CD4-positive, alpha-beta T cell treated with Interferon alpha-2 for 1 hour (primary cell): Measurements from ENCODE around the gene CAPN5.

ENCODE experiments used
- DNase-seq, 2 donors: peaks; one replicate each; pipeline ENCODE4 v3.0.0-alpha.2; 2020 to 2022

Gene CAPN5

DNA sequence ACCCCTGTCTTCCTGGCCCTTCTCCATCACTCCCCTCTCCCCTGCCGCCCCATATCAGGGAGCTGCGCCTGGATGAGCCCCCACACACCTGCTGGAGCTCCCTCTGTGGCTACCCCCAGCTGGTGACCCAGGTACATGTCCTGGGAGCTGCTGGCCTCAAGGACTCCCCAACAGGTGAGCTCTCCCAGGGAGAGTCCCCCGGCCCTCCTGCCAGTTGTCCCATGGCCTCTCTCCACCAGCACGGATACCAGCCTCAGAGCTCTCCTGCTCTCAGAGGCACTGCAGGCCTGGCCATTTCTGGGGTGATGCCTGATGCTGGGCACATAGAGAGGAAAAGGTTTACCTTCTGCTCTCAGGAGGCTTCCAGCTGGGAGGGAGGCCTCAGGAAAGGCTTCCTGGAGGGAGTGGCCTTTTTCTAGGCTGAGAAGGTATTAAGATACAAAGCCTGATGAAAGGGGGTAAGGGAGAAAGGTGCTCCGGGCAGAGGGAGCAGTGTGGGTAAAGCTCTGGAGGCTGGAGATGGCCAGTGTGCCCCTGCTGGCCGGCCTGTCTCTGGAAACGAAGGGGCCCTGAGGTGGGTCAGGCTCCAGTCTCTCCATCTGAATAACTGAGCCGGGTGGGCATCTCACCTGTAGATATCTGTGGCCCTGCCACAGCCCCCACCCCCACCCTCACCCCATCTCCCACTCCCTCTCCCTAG, 55.3 kb downstream of the CAPN5 start:
- no peak for DNase-seq

GRCh38 chr11:77122576-77123212, 55.9 kb downstream of the CAPN5 start:
- no peak for DNase-seq

DNA sequence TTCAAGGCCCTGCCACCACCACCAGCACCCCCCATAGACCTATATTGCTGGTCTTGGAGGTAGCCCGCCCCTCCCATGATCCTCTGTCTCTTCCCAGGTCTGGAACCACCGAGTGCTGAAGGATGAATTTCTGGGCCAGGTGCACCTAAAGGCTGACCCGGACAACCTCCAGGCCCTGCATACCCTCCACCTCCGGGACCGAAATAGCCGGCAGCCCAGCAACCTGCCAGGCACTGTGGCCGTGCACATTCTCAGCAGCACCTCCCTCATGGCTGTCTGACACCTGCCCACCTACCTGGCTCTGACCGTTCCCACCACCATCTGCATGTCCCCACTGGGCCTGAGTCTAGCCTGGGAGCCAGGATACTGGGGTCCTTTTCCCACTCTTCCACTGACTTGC, 56.8 kb downstream of the CAPN5 start:
- DNase-seq = no peak

DNA sequence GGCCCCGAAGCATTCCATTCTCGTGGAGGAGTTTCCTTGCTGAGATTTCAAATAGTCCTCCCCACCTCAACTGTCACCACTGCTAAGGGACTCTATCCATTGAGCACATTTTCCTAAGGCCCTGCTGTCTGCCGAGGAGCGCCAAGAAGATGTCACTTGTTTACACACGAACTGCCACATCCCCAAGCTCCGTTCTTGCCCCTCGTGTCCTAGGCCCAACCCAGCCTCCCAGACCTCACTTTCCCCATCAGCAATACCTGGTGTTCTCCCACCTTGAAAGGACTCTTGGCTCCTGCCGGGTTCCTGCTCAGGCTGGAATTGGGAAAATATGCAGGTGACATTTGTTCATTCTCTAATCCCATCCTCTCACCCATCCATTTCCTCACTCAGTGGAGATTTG, 57.3 kb downstream of the CAPN5 start:
- DNase-seq = no peak

DNA sequence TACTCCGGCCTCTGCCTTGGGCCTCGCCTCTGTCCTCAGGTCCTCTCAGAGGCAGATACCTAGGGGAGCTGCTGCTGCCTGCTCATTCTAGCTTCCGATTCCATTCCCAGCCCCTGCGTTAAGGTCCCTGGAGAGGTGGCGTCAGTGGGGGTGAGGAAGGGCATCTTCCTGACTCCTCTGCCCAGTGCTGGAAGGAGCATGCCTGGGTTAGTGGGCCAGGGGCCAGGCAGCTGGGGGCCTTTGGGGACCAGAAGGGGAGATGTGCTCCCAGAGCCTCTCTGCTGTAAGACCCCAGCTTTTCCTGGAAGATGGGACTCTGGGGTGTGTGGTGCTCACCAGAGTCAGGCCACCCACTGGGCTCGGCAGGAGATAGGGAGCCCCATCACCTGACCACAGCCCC, 57.7 kb downstream of the CAPN5 start:
- no peak for DNase-seq

DNA sequence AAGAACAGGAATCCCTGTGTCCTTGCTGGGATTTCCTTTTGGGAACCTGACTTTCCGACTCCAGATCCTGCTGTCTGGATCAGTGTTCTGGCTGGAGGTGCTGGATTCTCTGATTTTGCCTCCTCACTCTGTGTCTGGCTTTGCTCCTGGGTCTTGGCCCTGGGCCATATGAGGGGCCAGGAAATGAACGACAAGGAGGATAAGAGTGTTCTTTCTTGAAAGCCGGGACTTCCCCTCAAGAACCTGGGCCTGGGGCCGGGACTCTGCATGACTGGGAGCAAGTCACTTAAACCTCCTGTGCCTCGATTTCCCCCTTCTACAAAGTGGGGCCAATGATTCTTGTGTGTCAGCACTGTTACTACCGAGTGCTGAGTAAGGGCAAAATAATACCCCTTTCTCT, 58.4 kb downstream of the CAPN5 start:
- no peak for DNase-seq

DNA sequence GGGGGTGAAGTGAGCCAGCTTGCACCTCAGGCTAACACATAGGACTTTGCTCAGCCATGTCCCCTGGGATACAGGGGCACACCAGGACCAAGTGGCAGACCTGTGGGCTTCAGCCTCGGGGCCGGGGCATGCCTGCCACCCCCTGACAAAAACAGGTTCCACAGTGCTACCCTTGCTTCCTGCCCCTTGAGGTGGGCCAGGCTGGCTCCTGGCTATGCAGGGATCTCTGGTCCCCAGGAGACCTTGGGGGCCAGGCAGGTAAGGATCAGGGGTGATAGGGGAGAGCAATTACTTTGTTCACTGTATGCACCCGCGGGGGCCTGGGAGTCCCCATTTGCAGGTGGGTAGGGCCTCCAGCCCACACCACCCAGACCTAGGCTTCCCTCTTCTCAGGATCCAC, 58.9 kb downstream of the CAPN5 start:
- no peak for DNase-seq

DNA sequence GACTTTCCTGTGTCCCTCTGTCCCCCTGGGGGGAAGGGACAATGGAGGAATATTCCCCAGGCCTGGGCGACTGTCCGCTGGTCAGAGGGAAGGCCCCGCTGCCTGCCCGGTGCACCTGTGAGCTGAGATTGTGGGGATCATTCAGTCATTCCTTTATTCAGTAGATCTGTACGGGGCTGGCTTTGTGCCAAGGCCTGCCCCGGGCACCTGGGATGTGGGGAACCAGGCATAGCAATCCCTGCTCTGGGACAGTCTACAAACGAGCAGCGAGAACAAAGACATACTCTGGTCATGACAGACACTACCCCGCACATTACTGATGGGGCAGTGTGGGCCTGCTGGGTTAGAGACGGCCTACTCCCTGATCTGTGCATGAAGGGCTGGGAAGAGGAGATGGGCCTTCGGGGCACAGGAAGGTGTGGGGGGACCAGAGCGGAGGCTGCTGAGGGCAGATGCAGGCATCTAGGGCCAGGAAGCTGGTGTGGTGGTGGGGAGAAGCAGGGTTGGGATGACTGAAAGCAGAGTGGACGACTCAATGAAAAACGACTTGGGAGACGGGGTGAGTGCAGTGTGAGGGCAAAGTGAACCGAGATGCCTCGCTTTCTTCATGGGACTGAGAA, 59.5 kb downstream of the CAPN5 start:
- no peak for DNase-seq

- DNase-seq = no peak
These were observed 60.1 kb downstream of the CAPN5 start for GRCh38 chr11:77126861-77127234.

GRCh38 chr11:77127235-77127911, 60.6 kb downstream of the CAPN5 start:
- DNase-seq = peak; percentile 31 to 57

DNA sequence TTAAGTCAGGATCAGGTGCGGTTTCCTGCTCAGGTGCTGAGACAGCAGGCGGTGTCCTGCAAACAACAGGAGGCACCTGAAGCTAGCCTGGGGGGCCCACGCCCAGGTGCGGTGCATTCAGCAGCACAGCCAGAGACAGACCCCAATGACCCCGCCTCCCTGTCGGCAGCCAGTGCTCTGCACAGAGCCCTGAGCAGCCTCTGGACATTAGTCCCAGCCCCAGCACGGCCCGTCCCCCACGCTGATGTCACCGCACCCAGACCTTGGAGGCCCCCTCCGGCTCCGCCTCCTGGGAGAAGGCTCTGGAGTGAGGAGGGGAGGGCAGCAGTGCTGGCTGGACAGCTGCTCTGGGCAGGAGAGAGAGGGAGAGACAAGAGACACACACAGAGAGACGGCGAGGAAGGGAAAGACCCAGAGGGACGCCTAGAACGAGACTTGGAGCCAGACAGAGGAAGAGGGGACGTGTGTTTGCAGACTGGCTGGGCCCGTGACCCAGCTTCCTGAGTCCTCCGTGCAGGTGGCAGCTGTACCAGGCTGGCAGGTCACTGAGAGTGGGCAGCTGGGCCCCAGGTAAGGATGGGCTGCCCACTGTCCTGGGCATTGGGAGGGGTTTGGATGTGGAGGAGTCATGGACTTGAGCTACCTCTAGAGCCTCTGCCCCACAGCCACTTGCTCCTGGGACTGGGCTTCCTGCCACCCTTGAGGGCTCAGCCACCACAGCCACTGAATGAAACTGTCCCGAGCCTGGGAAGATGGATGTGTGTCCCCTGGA, 61.3 kb downstream of the CAPN5 start, which contains the start of gene MYO7A:
Gene MYO7A, plus strand, starts transcription at position 327 of the 772 bp plus-strand sequence. CDS start 2,389 bp downstream, outside the sequence.
- no peak for DNase-seq

DNA sequence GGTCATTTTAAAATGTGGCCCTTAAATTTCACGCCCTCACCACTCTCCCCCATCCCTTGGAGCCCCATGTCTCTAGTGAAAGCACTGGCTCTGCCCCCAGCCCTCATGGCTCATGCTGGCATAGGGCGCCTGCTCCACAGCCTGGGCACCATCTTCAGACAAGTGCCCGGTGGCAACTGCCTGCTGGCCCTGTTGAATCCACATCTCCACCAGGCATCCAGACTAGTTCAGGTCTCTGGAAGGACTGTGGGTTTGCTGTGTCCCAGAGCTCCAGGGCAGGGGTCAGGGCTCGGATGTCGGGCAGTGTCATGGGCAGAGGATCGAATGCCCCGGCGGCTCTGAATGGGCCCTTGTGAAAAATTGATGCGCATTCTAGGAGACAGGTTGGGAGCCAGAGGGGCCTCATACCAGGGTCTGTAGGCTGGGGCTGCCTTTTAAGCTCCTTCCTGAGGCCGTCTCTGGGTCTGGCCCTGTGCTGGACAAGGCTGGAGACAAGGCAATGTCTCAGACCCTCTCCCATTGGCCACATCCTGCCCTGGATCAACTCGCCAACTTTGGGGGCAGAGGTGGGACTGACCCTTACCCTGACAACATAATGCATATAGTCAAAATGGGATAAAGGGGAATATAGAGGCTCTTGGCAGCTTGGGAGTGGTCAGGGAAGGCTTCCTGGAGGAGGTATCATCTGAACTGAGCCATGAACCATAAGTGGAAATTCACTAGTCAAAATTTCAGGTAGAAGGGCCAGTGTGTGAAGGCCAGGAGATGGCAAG, 62.5 kb downstream of the CAPN5 start:
- no peak for DNase-seq

GRCh38 chr11:77129842-77130756, 63.3 kb downstream of the CAPN5 start:
- no peak for DNase-seq

GRCh38 chr11:77130763-77131513, 64.2 kb downstream of the CAPN5 start:
- DNase-seq = no peak

GRCh38 chr11:77131560-77131959, 64.8 kb downstream of the CAPN5 start:
- DNase-seq = no peak

GRCh38 chr11:77135069-77135468, 68.3 kb downstream of the CAPN5 start:
- DNase-seq = no peak

DNA sequence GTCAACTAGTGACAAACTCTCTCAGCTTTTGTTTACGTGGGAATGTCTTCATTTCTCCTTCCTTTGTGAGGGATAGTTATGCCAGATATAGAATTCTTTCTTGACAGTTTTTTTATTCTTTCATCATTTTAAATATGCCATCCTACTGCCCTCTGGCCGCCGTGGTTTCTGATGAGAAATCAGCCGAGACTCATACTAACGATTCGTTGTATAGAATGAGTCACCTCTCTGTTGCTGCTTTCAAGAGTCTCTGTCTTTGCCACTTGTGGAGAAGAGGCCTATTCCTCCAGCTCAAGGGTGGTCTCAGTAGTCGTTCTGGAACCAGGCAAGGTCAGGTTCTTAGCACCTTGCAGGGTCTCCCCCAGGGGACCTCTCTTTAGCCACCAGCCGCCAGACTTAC, 69.3 kb downstream of the CAPN5 start:
- no peak for DNase-seq

GRCh38 chr11:77136784-77137420, 70.1 kb downstream of the CAPN5 start:
- DNase-seq = no peak

- DNase-seq = no peak
These were observed 70.7 kb downstream of the CAPN5 start for GRCh38 chr11:77137421-77137820.
